Measurements from ENCODE around the gene DLG2. TPM values are rescaled to one million over a fixed set of nuclear protein-coding genes. Genes with fewer than 3 reads are reported as not detected.
"Not testable (repeated sequence)": the region's sequence is repeated elsewhere in the genome, so short reads cannot be mapped to it uniquely, and the experiment has no call there.

Gene DLG2
- total and polyA plus RNA-seq, 7 donors, result 0.23 to 5.3 (median 3.4) TPM

DNA sequence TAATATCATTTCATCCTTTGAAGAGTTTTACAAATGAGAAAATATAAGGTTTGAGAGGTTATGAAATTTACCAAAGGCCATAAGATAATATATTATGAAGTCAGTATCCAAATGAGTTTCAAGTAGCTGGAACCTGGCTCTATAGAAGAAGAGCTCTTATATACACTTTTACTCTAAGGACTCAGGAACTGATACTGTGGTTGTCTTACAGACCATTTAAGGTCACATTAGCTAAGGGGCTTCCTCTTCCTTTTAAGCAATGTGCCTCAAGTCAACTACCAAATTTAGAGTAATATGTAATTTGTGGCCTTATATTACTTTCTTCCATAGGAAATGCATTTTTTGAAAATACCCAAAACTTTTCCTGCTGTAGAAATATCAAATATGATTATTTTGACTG is 369.3 kb downstream of the DLG2 start:
- Histone ChIP-seq H3K4me3 (no peak overlapping the region), H3K4me1 (no peaks in the 10 kb centered on the region), H3K27me3 (ENCODE audit: insufficient read depth in 3 of 3, low read length in 2 of 3) (no peaks in the 10 kb centered on the region), H3K9me3 (no peaks in the 10 kb centered on the region), H3K27ac (no peak overlapping the region), H3K36me3 (ENCODE audit: insufficient read depth in 1 of 2, low read depth in 1 of 2) (no peaks in the 10 kb centered on the region)
- ATAC-seq (no peak), DNase-seq (no peak)
- intact Hi-C loops (cut with DNase I), result no loop called here
- TF ChIP-seq, protein P1, sequence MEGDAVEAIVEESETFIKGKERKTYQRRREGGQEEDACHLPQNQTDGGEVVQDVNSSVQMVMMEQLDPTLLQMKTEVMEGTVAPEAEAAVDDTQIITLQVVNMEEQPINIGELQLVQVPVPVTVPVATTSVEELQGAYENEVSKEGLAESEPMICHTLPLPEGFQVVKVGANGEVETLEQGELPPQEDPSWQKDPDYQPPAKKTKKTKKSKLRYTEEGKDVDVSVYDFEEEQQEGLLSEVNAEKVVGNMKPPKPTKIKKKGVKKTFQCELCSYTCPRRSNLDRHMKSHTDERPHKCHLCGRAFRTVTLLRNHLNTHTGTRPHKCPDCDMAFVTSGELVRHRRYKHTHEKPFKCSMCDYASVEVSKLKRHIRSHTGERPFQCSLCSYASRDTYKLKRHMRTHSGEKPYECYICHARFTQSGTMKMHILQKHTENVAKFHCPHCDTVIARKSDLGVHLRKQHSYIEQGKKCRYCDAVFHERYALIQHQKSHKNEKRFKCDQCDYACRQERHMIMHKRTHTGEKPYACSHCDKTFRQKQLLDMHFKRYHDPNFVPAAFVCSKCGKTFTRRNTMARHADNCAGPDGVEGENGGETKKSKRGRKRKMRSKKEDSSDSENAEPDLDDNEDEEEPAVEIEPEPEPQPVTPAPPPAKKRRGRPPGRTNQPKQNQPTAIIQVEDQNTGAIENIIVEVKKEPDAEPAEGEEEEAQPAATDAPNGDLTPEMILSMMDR (IDR thresholded peaks at IDR 0.05), result no peak

DNA sequence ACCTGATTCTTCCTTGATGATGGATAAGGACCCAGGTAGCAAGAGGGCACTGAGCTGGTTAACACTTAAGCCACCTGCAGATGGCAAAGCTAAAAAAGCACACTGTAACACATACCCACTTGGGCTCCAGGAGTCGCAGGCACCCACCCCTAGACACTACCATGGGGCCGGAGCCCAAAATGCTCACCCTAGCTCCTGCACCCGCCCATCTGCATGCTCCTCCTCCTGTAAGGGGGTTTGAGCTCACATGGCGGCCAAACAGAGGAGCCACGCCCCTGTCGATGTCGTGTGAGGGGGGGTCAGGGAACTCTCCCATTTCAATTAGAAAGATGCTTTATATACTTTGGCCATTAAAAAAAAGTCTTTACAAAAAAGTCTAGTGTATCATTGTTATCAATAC is 370.7 kb downstream of the DLG2 start:
- WGBS, 3 donors, result 91 to 95% (median 92%) methylated on average over 7 of the region's 7 CpGs
- ATAC-seq (no peak), DNase-seq (no peak)
- H3K27me3 ChIP-seq (ENCODE audit: insufficient read depth in 3 of 3, low read length in 2 of 3), result no peaks in the 10 kb centered on the region
- TF ChIP-seq, protein P1 (IDR thresholded peaks at IDR 0.05), result no peak
- H3K4me1 ChIP-seq, result no peaks in the 10 kb centered on the region
- no peaks in the 10 kb centered on the region for H3K9me3 ChIP-seq
- H3K4me3 ChIP-seq, result no peak overlapping the region
- intact Hi-C loops (cut with DNase I), result no loop called here
- no peaks in the 10 kb centered on the region for H3K36me3 ChIP-seq (ENCODE audit: insufficient read depth in 1 of 2, low read depth in 1 of 2)
- H3K27ac ChIP-seq, result no peak overlapping the region

DNA sequence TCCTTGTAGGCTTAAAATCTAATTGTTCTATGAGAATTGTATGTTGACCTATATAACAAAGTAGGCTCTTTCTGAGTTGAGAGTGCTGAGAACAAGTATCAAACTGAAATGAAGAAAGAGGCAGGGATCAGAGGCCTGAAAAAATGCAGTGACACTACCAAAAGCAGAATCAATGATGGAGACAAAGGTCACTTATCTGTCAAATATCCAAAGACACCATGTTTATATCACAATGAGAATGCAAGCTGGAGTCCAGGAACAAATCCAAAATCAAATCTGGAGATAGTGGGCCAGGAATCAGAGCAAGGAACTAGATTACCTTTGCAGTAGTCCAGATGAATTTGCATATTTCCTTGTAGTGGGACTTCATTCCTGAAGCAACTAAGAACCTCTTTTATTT is 377.7 kb downstream of the DLG2 start:
- H3K27me3 ChIP-seq (ENCODE audit: insufficient read depth in 3 of 3, low read length in 2 of 3), result no peaks in the 10 kb centered on the region
- H3K4me1 ChIP-seq, result no peaks in the 10 kb centered on the region
- no peak overlapping the region for H3K27ac ChIP-seq
- H3K9me3 ChIP-seq, result no peaks in the 10 kb centered on the region
- ATAC-seq (no peak), DNase-seq (no peak)
- no peaks in the 10 kb centered on the region for H3K36me3 ChIP-seq (ENCODE audit: insufficient read depth in 1 of 2, low read depth in 1 of 2)
- intact Hi-C loops (cut with DNase I), result no loop called here
- H3K4me3 ChIP-seq, result no peak overlapping the region
- TF ChIP-seq, protein P1 (IDR thresholded peaks at IDR 0.05), result no peak

DNA sequence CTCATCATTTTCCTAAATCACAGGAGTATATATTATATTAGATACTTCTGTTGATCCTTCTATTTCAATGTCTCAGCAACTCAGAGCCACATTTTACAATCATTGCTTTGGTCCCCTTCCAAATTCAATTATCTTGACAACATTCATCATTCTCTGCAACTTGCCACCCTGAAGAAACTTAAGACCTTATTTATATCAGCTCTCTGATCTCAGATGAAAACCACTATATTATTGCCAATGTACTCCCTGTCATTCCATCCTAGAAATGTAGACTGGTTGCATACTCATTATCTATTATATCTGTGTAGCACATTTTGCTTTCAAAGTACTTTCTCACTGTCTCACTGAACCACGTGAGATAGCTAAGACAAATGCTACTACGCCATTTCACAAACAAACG is 379.3 kb downstream of the DLG2 start:
- DNase-seq (no peak), ATAC-seq (no peak)
- TF ChIP-seq, protein P1 (IDR thresholded peaks at IDR 0.05), result no peak
- intact Hi-C loops (cut with DNase I), result no loop called here
- Histone ChIP-seq H3K27ac (no peak overlapping the region), H3K4me3 (no peak overlapping the region), H3K36me3 (ENCODE audit: insufficient read depth in 1 of 2, low read depth in 1 of 2) (no peaks in the 10 kb centered on the region), H3K4me1 (no peaks in the 10 kb centered on the region), H3K27me3 (ENCODE audit: insufficient read depth in 3 of 3, low read length in 2 of 3) (no peaks in the 10 kb centered on the region), H3K9me3 (no peaks in the 10 kb centered on the region)
- 93 to 95% (median 95%) methylated on average over 3 of the region's 3 CpGs for WGBS, 3 donors

DNA sequence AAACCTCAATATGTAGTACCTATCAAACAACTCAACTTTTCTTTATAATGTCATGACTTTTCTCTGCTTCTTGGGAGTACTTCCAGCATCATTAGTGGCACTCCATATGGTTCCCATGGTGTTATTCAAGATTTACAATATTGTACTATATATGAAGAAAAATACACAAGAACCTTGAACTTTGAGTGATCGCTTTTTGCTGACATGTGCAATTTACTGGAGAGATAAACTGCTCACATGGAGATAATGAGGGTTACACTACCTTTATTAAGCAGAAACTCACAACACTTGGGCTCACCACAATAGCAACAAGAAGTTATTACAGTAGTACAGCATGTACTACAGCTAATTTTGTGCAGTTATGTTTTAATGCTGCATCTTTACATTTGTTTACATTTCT is 388.2 kb downstream of the DLG2 start:
- TF ChIP-seq, protein P1 (IDR thresholded peaks at IDR 0.05), result no peak
- H3K9me3 ChIP-seq, result peaks cover 9% of the 10 kb centered on the region
- no peaks in the 10 kb centered on the region for H3K36me3 ChIP-seq (ENCODE audit: insufficient read depth in 1 of 2, low read depth in 1 of 2)
- ATAC-seq (no peak), DNase-seq (no peak)
- no peak overlapping the region for H3K27ac ChIP-seq
- no peaks in the 10 kb centered on the region for H3K4me1 ChIP-seq
- H3K4me3 ChIP-seq, result no peak overlapping the region
- WGBS, 3 donors, result 81 to 94% (median 89%) methylated on average over 1 of the region's 1 CpG
- H3K27me3 ChIP-seq (ENCODE audit: insufficient read depth in 3 of 3, low read length in 2 of 3), result no peaks in the 10 kb centered on the region
- intact Hi-C loops (cut with DNase I), result no loop called here

DNA sequence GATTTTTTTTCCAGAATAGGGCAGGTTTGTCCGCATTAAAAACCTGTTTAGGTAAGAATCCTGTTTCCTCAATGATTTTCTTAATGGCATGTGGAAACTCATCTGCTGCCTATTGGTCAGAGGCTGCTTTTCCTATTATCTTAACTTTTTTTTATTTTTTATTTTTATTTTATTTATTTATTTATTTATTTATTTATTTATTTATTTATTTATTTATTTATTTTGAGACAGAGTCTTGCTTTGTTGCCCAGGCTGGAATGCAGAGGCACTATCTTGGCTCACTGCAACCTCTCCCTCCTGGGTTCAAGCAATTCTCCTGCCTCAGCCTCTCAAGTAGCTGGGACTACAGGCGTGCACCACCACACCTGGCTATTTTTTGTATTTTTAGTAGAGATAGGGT is 389.1 kb downstream of the DLG2 start:
- H3K27ac ChIP-seq; H3K27me3 ChIP-seq (ENCODE audit: insufficient read depth in 3 of 3, low read length in 2 of 3); intact Hi-C loops (cut with DNase I); DNase-seq; H3K4me1 ChIP-seq; H3K4me3 ChIP-seq; H3K36me3 ChIP-seq (ENCODE audit: insufficient read depth in 1 of 2, low read depth in 1 of 2); H3K9me3 ChIP-seq; ATAC-seq: not testable (repeated sequence)
- WGBS, 3 donors, result 93 to 95% (median 93%) methylated on average over 2 of the region's 2 CpGs
